Panc1 (cell line): ENCODE measurements around the gene RGS9BP. TPM values are rescaled to one million over a fixed set of nuclear protein-coding genes. Genes with fewer than 3 reads are reported as not detected.

Experiments
- ATAC-seq: fragments of 200-7000 bp; cut with Tn5 transposase; 2 replicates; pipeline ENCODE4 v1.9.1; 2020; ENCODE audit warnings: mild to moderate bottlenecking, moderate library complexity
- BruUV-seq: library from RNA; stranded (reverse); fragments of 400-500 nt; replicated peaks from 2 replicates; lab custom pipeline; 2021; lab: Mats Ljungman, UMichigan
- CTCF ChIA-PET: fragments of 300-600 bp; sonication (Branson Sonifier 250); formaldehyde crosslinking; loops from one replicate; lab custom pipeline; 2022; ENCODE audit warnings: antibody characterized with exemption; lab: Charles Lee
- POLR2A ChIA-PET: fragments of 300-600 bp; sonication (Branson Sonifier 250); formaldehyde crosslinking; loops from one replicate; lab custom pipeline; 2022; ENCODE audit warnings: antibody characterized with exemption; lab: Charles Lee
- DNase-seq: peaks from one replicate; pipeline ENCODE4 v3.0.0-alpha.2; 2010; ENCODE audit warnings: low read depth, low spot score
- H3K27ac ChIP-seq: 2 replicates; pipeline ENCODE4 v1.5.1; 2011; ENCODE audit warnings: mild to moderate bottlenecking, low read length, inconsistent platforms
- H3K27me3 ChIP-seq: fragments of 200-500 bp; sonication (Bioruptor generic); 2 replicates; pipeline ENCODE4 v1.6.0; 2014; ENCODE audit warnings: low read length, inconsistent platforms; ENCODE audit not compliant: control insufficient read depth, insufficient read depth
- H3K36me3 ChIP-seq: fragments of 200-500 bp; sonication (Bioruptor generic); 2 replicates; pipeline ENCODE4 v1.5.1; 2014; ENCODE audit warnings: inconsistent platforms, mild to moderate bottlenecking, low read length, moderate library complexity; ENCODE audit not compliant: control insufficient read depth, insufficient read depth
- H3K4me1 ChIP-seq: 2 replicates; pipeline ENCODE4 v1.5.1; 2011; ENCODE audit warnings: inconsistent platforms, mild to moderate bottlenecking, low read length, moderate library complexity; ENCODE audit not compliant: control insufficient read depth, insufficient read depth
- H3K4me3 ChIP-seq, 2 experiments: 2 replicates each; pipeline ENCODE4 v1.5.1; 2011 to 2012; ENCODE audit warnings: low read depth in 2 of 2, low read length in 2 of 2, mild to moderate bottlenecking in 2 of 2, inconsistent platforms in 1 of 2, moderate library complexity in 1 of 2
- H3K9me3 ChIP-seq: fragments of 200-500 bp; sonication (Bioruptor generic); 2 replicates; pipeline ENCODE4 v1.5.1; 2014; ENCODE audit warnings: low read depth, mild to moderate bottlenecking, inconsistent platforms, low read length, moderate library complexity; ENCODE audit not compliant: control insufficient read depth, insufficient read depth
- CTCF ChIP-seq: fragments of 450-650 bp; IDR thresholded peaks from 2 replicates; pipeline ENCODE4 v1.5.1; 2017; ENCODE audit warnings: mild to moderate bottlenecking
- POLR2AphosphoS5 ChIP-seq: IDR thresholded peaks from 2 replicates; pipeline ENCODE4 v1.6.1; 2012; ENCODE audit warnings: mild to moderate bottlenecking, low read depth, low read length, moderate library complexity
- REST ChIP-seq, 2 experiments: IDR thresholded peaks; 2 replicates each; pipeline ENCODE4 v1.6.1; 2011 to 2012; ENCODE audit warnings: low read depth in 2 of 2, control low read depth in 1 of 2, low read length in 1 of 2, mild to moderate bottlenecking in 1 of 2, moderate library complexity in 1 of 2; ENCODE audit not compliant: insufficient read depth in 1 of 2
- SIN3A ChIP-seq: IDR thresholded peaks from 2 replicates; pipeline ENCODE4 v1.6.1; 2012; ENCODE audit warnings: low read depth, mild to moderate bottlenecking, low read length, moderate library complexity, borderline replicate concordance; ENCODE audit not compliant: insufficient read depth
- TCF7L2 ChIP-seq: IDR thresholded peaks from 2 replicates; pipeline ENCODE4 v1.6.1; 2011; ENCODE audit warnings: mild to moderate bottlenecking, low read depth, low read length, inconsistent platforms
- in situ Hi-C: cut with HindIII; loops from 2 replicates; pipeline ENCODE4 v1.10.0; 2016; ENCODE audit warnings: low sequenced_read_pairs, low pct_unique_long_range_greater_than_20kb
- intact Hi-C: fragments of 100-400 bp; cut with micrococcal nuclease; formaldehyde crosslinking; loops from one replicate; pipeline ENCODE4 v1.10.0; 2022; ENCODE audit not compliant: unreplicated experiment
- total RNA-seq: library from RNA; stranded (reverse); gene quantifications from one replicate; pipeline ENCODE4 v1.2.1, GENCODE V29; 2021; ENCODE audit not compliant: unreplicated experiment

The RGS9BP gene
- total RNA-seq, 1 experiment from 2014 or later = 1.3 TPM

GRCh38 chr19:32674153-32674930, 1.3 kb upstream of the RGS9BP start:
- H3K27ac ChIP-seq = peak overlapping the region; percentile 57; the same call in 1 of the 2 replicates
- DNase-seq (no peak), ATAC-seq (peak; percentile 3)
- peak overlapping the region; percentile 75 to 95 for H3K4me3 ChIP-seq
- TSS peak; percentile 76 for BruUV-seq
- no peaks in the 10 kb centered on the region for H3K36me3 ChIP-seq
- in situ Hi-C loops (no loop called here), intact Hi-C loops (no loop called here)
- TF ChIP-seq REST (IDR thresholded peaks at IDR 0.05; ENCODE audit: insufficient read depth in 1 of 2, low read depth in 2 of 2, low read length in 1 of 2) = no peak
- no peak for TF ChIP-seq TCF7L2
- no peak for TF ChIP-seq POLR2AphosphoS5
- no peak for TF ChIP-seq CTCF
- no peak for TF ChIP-seq SIN3A
- no peaks in the 10 kb centered on the region for H3K27me3 ChIP-seq
- ChIA-PET POLR2A (interaction anchor here (0.5 kb wide), 1 partner anchor 207 kb away, joined by 4 read pairs; no protein-coding TSS in a partner anchor), CTCF (no interaction called here)
- peaks cover 14% of the 10 kb centered on the region; the same call in 1 of the 2 replicates for H3K4me1 ChIP-seq
- H3K9me3 ChIP-seq = no peaks in the 10 kb centered on the region

GRCh38 chr19:32674931-32675719, 523 bp upstream of the RGS9BP start, which contains the start of gene ANKRD27:
TSS of gene ANKRD27 (minus strand) at chr19:32675180. CDS start at chr19:32659015, 16,165 bp downstream.
- CTCF ChIA-PET = interaction anchor here (0.6 kb wide), 1 partner anchor 180 kb away, joined by 3 read pairs; no protein-coding TSS in a partner anchor
- Histone ChIP-seq H3K9me3 (no peaks in the 10 kb centered on the region), H3K4me3 (peak within 1 kb of the TSS; percentile 75 to 95), H3K27ac (peak within 1 kb of the TSS; percentile 81), H3K4me1 (peaks cover 11% of the 10 kb centered on the region; the same call in 1 of the 2 replicates), H3K27me3 (no peaks in the 10 kb centered on the region), H3K36me3 (no peaks in the 10 kb centered on the region)
- in situ Hi-C loops = no loop called here
- DNase-seq (peak; percentile 92), ATAC-seq (peak; percentile 97)
- intact Hi-C loops = no loop called here
- POLR2A ChIA-PET = no interaction called here
- no peak for TF ChIP-seq TCF7L2
- TF ChIP-seq CTCF = no peak
- peak; percentile 67 for TF ChIP-seq POLR2AphosphoS5
- peak; percentile 80; the same call in 1 of the 2 replicates for TF ChIP-seq SIN3A
- no TSS peak for BruUV-seq
